HepG2 (cell line): ENCODE measurements around the gene CORO7. TPM values are rescaled to one million over a fixed set of nuclear protein-coding genes. Genes with fewer than 3 reads are reported as not detected.

ENCODE experiments used
- AKAP8 ChIP-seq: sonication (generic); formaldehyde crosslinking; IDR thresholded peaks from 2 replicates; pipeline ENCODE4 v1.5.1; 2020; ENCODE audit warnings: mild to moderate bottlenecking, missing genetic modification reagents
- DMTF1 ChIP-seq: sonication (generic); formaldehyde crosslinking; IDR thresholded peaks from 2 replicates; pipeline ENCODE4 v1.4.0; 2020; ENCODE audit warnings: mild to moderate bottlenecking, missing genetic modification reagents
- GABPB1 ChIP-seq: IDR thresholded peaks from 2 replicates; pipeline ENCODE4 v1.6.1; 2016; ENCODE audit warnings: mild to moderate bottlenecking, missing genetic modification reagents, moderate library complexity, missing compliant biosample characterization
- HNRNPL ChIP-seq: fragments of 200-400 bp; formaldehyde crosslinking; IDR thresholded peaks from 2 replicates; pipeline ENCODE4 v1.6.1; 2017; ENCODE audit warnings: mild to moderate bottlenecking, low read depth, low read length
- NFE2L1 ChIP-seq: sonication (generic); formaldehyde crosslinking; IDR thresholded peaks from 2 replicates; pipeline ENCODE4 v1.4.0; 2020; ENCODE audit warnings: missing genetic modification reagents, mild to moderate bottlenecking, borderline replicate concordance
- PAXIP1 ChIP-seq: sonication (generic); formaldehyde crosslinking; conservative IDR thresholded peaks from 2 replicates; pipeline ENCODE4 v1.4.0; 2020; ENCODE audit warnings: mild to moderate bottlenecking, missing genetic modification reagents, moderate library complexity
- POLR2A ChIP-seq, 2 experiments: IDR thresholded peaks; 2 replicates each; pipeline ENCODE4 v1.6.1; 2011; ENCODE audit warnings: low read depth in 2 of 2, low read length in 2 of 2, mild to moderate bottlenecking in 1 of 2, moderate library complexity in 1 of 2; ENCODE audit not compliant: insufficient read depth in 1 of 2
- RFX3 ChIP-seq: IDR thresholded peaks from 2 replicates; pipeline ENCODE4 v1.6.1; 2016; ENCODE audit warnings: missing biosample characterization, missing genetic modification reagents
- SOX6 ChIP-seq, 2 experiments: fragments of 450-650 bp in 1 of 2; sonication (generic) in 1 of 2; formaldehyde crosslinking in 1 of 2; IDR thresholded peaks; 2 replicates each; pipeline versions ENCODE4 v1.4.0 to v1.6.1; 2017 to 2020; ENCODE audit warnings: antibody characterized with exemption in 1 of 2, mild to moderate bottlenecking in 1 of 2, missing genetic modification reagents in 1 of 2
- SPEN ChIP-seq: sonication (generic); formaldehyde crosslinking; IDR thresholded peaks from 2 replicates; pipeline ENCODE4 v1.5.1; 2020; ENCODE audit warnings: low read depth, mild to moderate bottlenecking, missing genetic modification reagents
- SSRP1 ChIP-seq: IDR thresholded peaks from 2 replicates; pipeline ENCODE4 v1.6.1; 2016; ENCODE audit warnings: control low read depth
- ZBTB38 ChIP-seq: sonication (generic); formaldehyde crosslinking; IDR thresholded peaks from 2 replicates; pipeline ENCODE4 v1.5.1; 2020; ENCODE audit warnings: mild to moderate bottlenecking, missing genetic modification reagents
- ZBTB43 ChIP-seq: sonication (generic); formaldehyde crosslinking; conservative IDR thresholded peaks from 2 replicates; pipeline ENCODE4 v1.4.0; 2020; ENCODE audit warnings: missing genetic modification reagents
- ZNF550 ChIP-seq: sonication (generic); formaldehyde crosslinking; IDR thresholded peaks from 2 replicates; pipeline ENCODE4 v1.4.0; 2020; ENCODE audit warnings: mild to moderate bottlenecking, missing genetic modification reagents, borderline replicate concordance
- ZNF878 ChIP-seq: sonication (generic); formaldehyde crosslinking; IDR thresholded peaks from 2 replicates; pipeline ENCODE4 v1.8.1; 2023; ENCODE audit warnings: mild to moderate bottlenecking, missing genetic modification reagents, moderate library complexity
- polyA plus RNA-seq, 8 experiments: library from polyadenylated mRNA; depleted of rRNA in 3 of 8; stranded (reverse) in 7 of 8; unstranded in 1 of 8; fragments of >200 nt; fragmentation: Illumina TruSeq in 4 of 8; extraction: Trizol in 4 of 8; gene quantifications; 2 replicates each; pipeline versions ENCODE4 v1.2.1 to v1.2.3, GENCODE V29; 2011 to 2016; ENCODE audit warnings: low read depth in 4 of 8, missing spikeins in 1 of 8, mixed read lengths in 1 of 8; ENCODE audit not compliant: insufficient read depth in 1 of 8
- total RNA-seq, 5 experiments: library from RNA; depleted of rRNA; stranded (reverse); fragments of >200 nt; fragmentation: Illumina TruSeq; extraction: Trizol; gene quantifications; 2 replicates each; pipeline ENCODE4 v1.2.3, GENCODE V29; 2016; ENCODE audit warnings: low read depth in 1 of 5
- TF ChIP-seq, protein P1 (sequence below): IDR thresholded peaks from 2 replicates; pipeline ENCODE4 v1.6.1; 2016; ENCODE audit warnings: mild to moderate bottlenecking

Gene CORO7
- total and polyA plus RNA-seq, 2 of the 13 experiments (the other 11 are each of a cell fraction or from before 2014, with no cell fraction given) = 9.9 to 14.3 TPM

DNA sequence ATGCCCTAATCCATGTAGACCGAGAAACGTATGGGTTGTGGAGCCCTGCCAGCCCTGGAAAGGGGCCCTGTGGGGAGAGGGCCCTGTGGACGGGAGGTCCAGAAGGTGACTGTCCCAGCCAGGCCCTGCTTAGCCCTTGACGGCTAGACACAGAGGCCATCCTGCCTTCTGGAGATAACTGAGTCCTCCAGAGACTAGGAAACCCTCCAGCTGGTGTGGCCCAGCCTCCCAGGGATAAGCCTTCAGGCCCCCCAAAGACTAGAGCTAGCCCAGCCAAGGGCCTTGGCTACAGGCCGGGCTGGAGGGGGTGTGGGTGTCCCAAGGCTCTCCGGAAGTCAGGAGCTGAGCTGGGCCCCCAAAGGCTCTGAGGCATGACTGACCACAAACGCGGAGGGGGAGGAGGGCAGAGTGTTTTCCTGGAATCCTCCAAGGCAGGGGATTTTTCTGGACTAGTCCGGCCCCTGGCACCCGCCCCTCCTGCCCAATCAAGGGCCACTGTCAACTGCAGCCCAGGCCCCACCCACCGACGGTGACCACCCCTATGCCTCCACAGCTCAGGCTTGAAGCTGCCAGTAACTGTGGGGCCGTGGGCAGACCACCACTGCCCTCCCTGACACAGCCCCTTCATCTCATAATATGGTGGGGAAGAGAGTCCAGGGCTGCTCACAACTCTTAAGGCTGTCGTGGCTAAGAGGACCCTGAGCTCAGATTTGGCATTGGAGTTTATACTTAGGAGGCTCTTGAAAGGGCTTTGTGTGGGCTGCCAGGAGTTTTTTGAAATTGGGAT, 45.6 kb downstream of the CORO7 start (continued):
- TF ChIP-seq DMTF1 (CRISPR knock-in tag) (0 out of 2 replicates have a peak, but pooled peaks have one; percentile 20), GABPB1 (peak; percentile 62; the same call in 1 of the 2 replicates), SPEN (CRISPR knock-in tag) (peak; percentile 42), ZNF550 (CRISPR knock-in tag) (0 out of 2 replicates have a peak, but pooled peaks have one; percentile 54), ZNF878 (CRISPR knock-in tag) (0 out of 2 replicates have a peak, but pooled peaks have one; percentile 1), NFE2L1 (CRISPR knock-in tag) (no peak), ZBTB43 (CRISPR knock-in tag) (0 out of 2 replicates have a peak, but pooled peaks have one; percentile 36), POLR2A (IDR thresholded peaks at IDR 0.05; ENCODE audit: insufficient read depth in 1 of 2, low read depth in 2 of 2, low read length in 2 of 2) (peak in 1 of 2 experiments; percentile 33; a peak in 1 of 4 replicates), HNRNPL (0 out of 2 replicates have a peak, but pooled peaks have one; percentile 31), RFX3 (CRISPR knock-in tag) (no peak), SOX6 (IDR thresholded peaks at IDR 0.05) (no peak), SOX6 (CRISPR knock-in tag; IDR thresholded peaks at IDR 0.05) (peak; percentile 44; the same call in 1 of the 2 replicates), PAXIP1 (CRISPR knock-in tag) (peak; percentile 42), SSRP1 (CRISPR knock-in tag) (no peak), AKAP8 (CRISPR knock-in tag) (0 out of 2 replicates have a peak, but pooled peaks have one; percentile 33), ZBTB38 (CRISPR knock-in tag) (0 out of 2 replicates have a peak, but pooled peaks have one; percentile 44)
- TF ChIP-seq, protein P1, sequence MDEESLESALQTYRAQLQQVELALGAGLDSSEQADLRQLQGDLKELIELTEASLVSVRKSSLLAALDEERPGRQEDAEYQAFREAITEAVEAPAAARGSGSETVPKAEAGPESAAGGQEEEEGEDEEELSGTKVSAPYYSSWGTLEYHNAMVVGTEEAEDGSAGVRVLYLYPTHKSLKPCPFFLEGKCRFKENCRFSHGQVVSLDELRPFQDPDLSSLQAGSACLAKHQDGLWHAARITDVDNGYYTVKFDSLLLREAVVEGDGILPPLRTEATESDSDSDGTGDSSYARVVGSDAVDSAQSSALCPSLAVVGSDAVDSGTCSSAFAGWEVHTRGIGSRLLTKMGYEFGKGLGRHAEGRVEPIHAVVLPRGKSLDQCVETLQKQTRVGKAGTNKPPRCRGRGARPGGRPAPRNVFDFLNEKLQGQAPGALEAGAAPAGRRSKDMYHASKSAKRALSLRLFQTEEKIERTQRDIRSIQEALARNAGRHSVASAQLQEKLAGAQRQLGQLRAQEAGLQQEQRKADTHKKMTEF (CRISPR knock-in tag) = no peak; the same call in 1 of the 2 replicates
